Prostate gland (tissue), 2 donors: ENCODE results near the gene SRRD.

Source experiments
- CTCF ChIP-seq, 4 experiments: fragments of 200-600 bp in 2 of 4; fragments of 450-650 bp in 2 of 4; sonication (generic) in 2 of 4; IDR thresholded peaks; 1 replicate in 3 of 4; 2 replicates in 1 of 4; pipeline ENCODE4 v1.5.1; 2016 to 2019; ENCODE audit warnings: antibody characterized with exemption in 4 of 4, mild to moderate bottlenecking in 2 of 4, moderate library complexity in 2 of 4
- POLR2A ChIP-seq: fragments of 450-650 bp; IDR thresholded peaks from one replicate; pipeline ENCODE4 v1.6.1; 2016; ENCODE audit warnings: antibody characterized with exemption, mild to moderate bottlenecking
- POLR2AphosphoS5 ChIP-seq: sonication (generic); formaldehyde crosslinking; IDR thresholded peaks from one replicate; pipeline ENCODE4 v1.6.1; 2017; ENCODE audit warnings: antibody characterized with exemption

DNA sequence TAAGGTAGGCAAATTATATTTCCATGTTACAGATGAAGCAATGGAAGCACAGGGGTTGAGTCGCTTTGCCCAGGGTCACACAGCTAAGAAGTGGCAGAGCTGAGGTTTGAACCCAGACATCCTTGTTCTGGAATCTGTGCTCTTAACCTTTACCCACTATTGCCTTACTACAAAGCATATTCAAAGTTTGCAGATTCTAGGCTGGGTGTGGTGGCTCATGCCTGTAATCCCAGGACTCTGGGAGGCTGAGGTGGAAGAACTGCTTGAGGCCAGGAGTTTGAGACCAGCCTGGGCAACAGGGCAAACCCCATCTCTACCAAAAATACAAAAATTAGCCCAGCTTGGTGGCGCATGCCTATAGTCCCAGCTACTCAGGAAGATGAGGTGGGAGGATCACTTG lies 56.4 kb downstream of the SRRD start:
- TF ChIP-seq CTCF (IDR thresholded peaks at IDR 0.05) (no peak), POLR2AphosphoS5 (no peak), POLR2A (no peak)
